ENCODE measurements around the gene HIVEP3.

The HIVEP3 gene

GRCh38 chr1:41730806-41731205 is 187.9 kb downstream of the HIVEP3 start:
- DNase-seq (ENCODE audit: low spot score) = no peak

GRCh38 chr1:41728403-41729202 is 190.1 kb downstream of the HIVEP3 start:
- no peak for DNase-seq (ENCODE audit: low spot score)

GRCh38 chr1:41727749-41728115 is 191.0 kb downstream of the HIVEP3 start:
- no peak for DNase-seq (ENCODE audit: low spot score)

- DNase-seq (ENCODE audit: low spot score) = peak; percentile 57
Observed at GRCh38 chr1:41726899-41727748, 191.6 kb downstream of the HIVEP3 start.

GRCh38 chr1:41726292-41726691 is 192.4 kb downstream of the HIVEP3 start:
- no peak for DNase-seq (ENCODE audit: low spot score)

- DNase-seq (ENCODE audit: low spot score) = no peak
Observed at GRCh38 chr1:41724926-41725325, 193.8 kb downstream of the HIVEP3 start.

GRCh38 chr1:41724248-41724647 is 194.5 kb downstream of the HIVEP3 start:
- DNase-seq (ENCODE audit: low spot score) = no peak

- DNase-seq (ENCODE audit: low spot score) = no peak
Observed at GRCh38 chr1:41723786-41724185, 194.9 kb downstream of the HIVEP3 start.

- no peak for DNase-seq (ENCODE audit: low spot score)
Observed at GRCh38 chr1:41722184-41722583, 196.5 kb downstream of the HIVEP3 start.

GRCh38 chr1:41720861-41721410 is 197.8 kb downstream of the HIVEP3 start:
- DNase-seq (ENCODE audit: low spot score) = no peak

- DNase-seq (ENCODE audit: low spot score) = no peak
Observed at GRCh38 chr1:41719590-41719989, 199.1 kb downstream of the HIVEP3 start.

- DNase-seq (ENCODE audit: low spot score) = no peak
Observed at GRCh38 chr1:41719128-41719527, 199.6 kb downstream of the HIVEP3 start.

GRCh38 chr1:41718497-41718896 is 200.2 kb downstream of the HIVEP3 start:
- no peak for DNase-seq (ENCODE audit: low spot score)

- no peak for DNase-seq (ENCODE audit: low spot score)
Observed at GRCh38 chr1:41716188-41717130, 202.3 kb downstream of the HIVEP3 start.

GRCh38 chr1:41715441-41716095 is 203.2 kb downstream of the HIVEP3 start:
- DNase-seq (ENCODE audit: low spot score) = no peak

GRCh38 chr1:41714638-41715389 is 203.9 kb downstream of the HIVEP3 start:
- DNase-seq (ENCODE audit: low spot score) = peak; percentile 73

- no peak for DNase-seq (ENCODE audit: low spot score)
Observed at GRCh38 chr1:41713557-41714327, 205.0 kb downstream of the HIVEP3 start.

GRCh38 chr1:41713141-41713540 is 205.6 kb downstream of the HIVEP3 start:
- peak; percentile 45 for DNase-seq (ENCODE audit: low spot score)

- DNase-seq (ENCODE audit: low spot score) = peak; percentile 56
Observed at GRCh38 chr1:41712695-41713094, 206.0 kb downstream of the HIVEP3 start.

- DNase-seq (ENCODE audit: low spot score) = peak; percentile 58
Observed at GRCh38 chr1:41712081-41712480, 206.6 kb downstream of the HIVEP3 start.
